H1 (cell line): ENCODE results near the gene PGLYRP4. TPM values are rescaled to one million over a fixed set of nuclear protein-coding genes. Genes with fewer than 3 reads are reported as not detected.

Source experiments
- USF2 ChIP-seq: IDR thresholded peaks from 2 replicates; pipeline ENCODE4 v1.6.1; 2011; ENCODE audit warnings: low read length, improper control_type of control experiment
- polyA plus RNA-seq, 7 experiments: library from polyadenylated mRNA; depleted of rRNA in 3 of 7; stranded (reverse) in 5 of 7; unstranded in 2 of 7; fragments of >200 nt in 5 of 7; fragments of 200-250 nt in 2 of 7; gene quantifications; 1 replicate in 5 of 7; 2 replicates in 1 of 7; 4 replicates in 1 of 7; pipeline versions ENCODE4 v1.2.1 to v1.2.3, GENCODE V29; 2011 to 2013; ENCODE audit warnings: missing spikeins in 2 of 7, mixed read lengths in 2 of 7
- total RNA-seq: library from RNA; stranded (reverse); fragmentation: NEBNext Ultra II Directional; extraction: Animal tissue kit (Norgen Biotek cat#: 25700); gene quantifications from 2 replicates; pipeline ENCODE4 v1.2.1, GENCODE V29; 2021

The PGLYRP4 gene
- total and polyA plus RNA-seq, 2 of the 8 experiments (the other 6 are each of a cell fraction or from before 2014, with no cell fraction given), result not detected

- no peak for TF ChIP-seq USF2
Measured at GRCh38 chr1:153396461-153396860, 47.8 kb upstream of the PGLYRP4 start (continued).
